Psoas muscle (tissue), 8 donors: ENCODE measurements around the gene LAMB4. TPM values are rescaled to one million over a fixed set of nuclear protein-coding genes. Genes with fewer than 3 reads are reported as not detected.

Experiments
- ATAC-seq, 4 donors: fragments of 200-7000 bp; cut with Tn5 transposase; one replicate each; pipeline ENCODE4 v1.9.1; 2020; ENCODE audit warnings: moderate library complexity in 3 of 4, mild to moderate bottlenecking in 2 of 4
- DNase-seq, 2 donors: peaks; one replicate each; pipeline ENCODE4 v3.0.0-alpha.2; 2020
- H3K27ac ChIP-seq: fragments of 200-600 bp; one replicate; pipeline ENCODE4 v1.8.0; 2022
- H3K27me3 ChIP-seq, 3 donors: fragments of 200-600 bp in 1 of 3; one replicate each; pipeline versions ENCODE4 v1.6.1 to v1.8.0; 2013 to 2022; ENCODE audit warnings: low read length in 2 of 3, mild to moderate bottlenecking in 2 of 3, moderate library complexity in 1 of 3; ENCODE audit not compliant: insufficient read depth in 3 of 3
- H3K36me3 ChIP-seq, 2 donors: fragments of 200-600 bp in 1 of 2; one replicate each; pipeline versions ENCODE4 v1.6.1 to v1.8.0; 2013 to 2022; ENCODE audit warnings: low read depth in 1 of 2, mild to moderate bottlenecking in 1 of 2, moderate library complexity in 1 of 2; ENCODE audit not compliant: insufficient read depth in 1 of 2
- H3K4me1 ChIP-seq: fragments of 200-600 bp; one replicate; pipeline ENCODE4 v1.8.0; 2022
- H3K4me3 ChIP-seq: fragments of 200-600 bp; one replicate; pipeline ENCODE4 v1.8.0; 2022; ENCODE audit warnings: mild to moderate bottlenecking
- H3K9me3 ChIP-seq: fragments of 200-600 bp; one replicate; pipeline ENCODE4 v1.8.0; 2022
- WGBS, 3 donors: extraction: QIAGEN DNeasy Blood & Tissue Kit; methylation state at CpG; one replicate each; pipeline versions ENCODE4 v1.1.6 to v1.1.7; 2013; 5-methylcytosine and 5-hydroxymethylcytosine counted together
- intact Hi-C, 2 donors: fragments of 100-400 bp; cut with DNase I; formaldehyde crosslinking; loops; one replicate each; pipeline versions ENCODE4 v1.11.0 to v1.14.2; 2022
- polyA plus RNA-seq, 3 donors: library from polyadenylated mRNA; stranded (reverse); fragments of 200-250 nt; gene quantifications; one replicate each; pipeline ENCODE4 v1.2.3, GENCODE V29; 2013
- total RNA-seq, 4 donors: library from RNA; stranded (reverse); fragmentation: NEBNext Ultra II Directional in 2 of 4; extraction: Animal tissue kit (Norgen Biotek cat#: 25700) in 2 of 4; gene quantifications; one replicate each; pipeline versions ENCODE4 v1.2.1 to v1.2.4, GENCODE V29; 2021 to 2023
- TF ChIP-seq, protein P1 (sequence below): fragments of 200-600 bp; IDR thresholded peaks from one replicate; pipeline ENCODE4 v1.8.0; 2022; ENCODE audit warnings: antibody characterized with exemption
- donor health status: healthy with polysubstance abuse.
- donor health status: DM: no; HTN: no; CAD: no; lungs with moderate emphysema.
- donor health status: Bipolar disorder and iron deficiency.
- donor health status: healthy.
- donor health status: DM: yes; HTN: yes; CAD: no.
- donor health status: DM: no; HTN: no; CAD: no.
- donor health status: DM: no; HTN: no; CAD: no.
- donor health status: DM: yes; HTN: yes; CAD: no.

LAMB4 gene
- total and polyA plus RNA-seq, 7 donors = 0.01 to 0.51 (median 0.27) TPM; not detected in 2

DNA sequence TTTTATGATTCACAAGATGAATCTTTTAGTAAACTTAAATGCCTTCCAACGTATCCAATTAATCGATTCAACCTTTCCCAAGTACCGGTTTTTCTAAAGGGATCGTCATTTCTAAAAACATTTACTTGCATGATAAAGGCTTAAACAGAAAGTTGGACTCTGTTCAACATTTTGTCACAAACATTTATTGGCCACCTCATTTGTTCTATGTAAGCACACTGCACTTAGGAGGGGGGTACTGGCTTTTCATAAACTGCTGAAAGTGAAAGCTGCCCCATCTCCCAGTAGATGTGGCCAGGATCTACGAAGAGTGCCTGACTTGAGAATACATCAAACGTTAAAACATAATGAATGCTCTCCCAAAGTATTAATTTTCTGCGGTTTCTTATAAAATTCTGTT is 37.3 kb upstream of the LAMB4 start:
- H3K4me1 ChIP-seq = no peaks in the 10 kb centered on the region
- ATAC-seq (no peak), DNase-seq (no peak)
- TF ChIP-seq, protein P1, sequence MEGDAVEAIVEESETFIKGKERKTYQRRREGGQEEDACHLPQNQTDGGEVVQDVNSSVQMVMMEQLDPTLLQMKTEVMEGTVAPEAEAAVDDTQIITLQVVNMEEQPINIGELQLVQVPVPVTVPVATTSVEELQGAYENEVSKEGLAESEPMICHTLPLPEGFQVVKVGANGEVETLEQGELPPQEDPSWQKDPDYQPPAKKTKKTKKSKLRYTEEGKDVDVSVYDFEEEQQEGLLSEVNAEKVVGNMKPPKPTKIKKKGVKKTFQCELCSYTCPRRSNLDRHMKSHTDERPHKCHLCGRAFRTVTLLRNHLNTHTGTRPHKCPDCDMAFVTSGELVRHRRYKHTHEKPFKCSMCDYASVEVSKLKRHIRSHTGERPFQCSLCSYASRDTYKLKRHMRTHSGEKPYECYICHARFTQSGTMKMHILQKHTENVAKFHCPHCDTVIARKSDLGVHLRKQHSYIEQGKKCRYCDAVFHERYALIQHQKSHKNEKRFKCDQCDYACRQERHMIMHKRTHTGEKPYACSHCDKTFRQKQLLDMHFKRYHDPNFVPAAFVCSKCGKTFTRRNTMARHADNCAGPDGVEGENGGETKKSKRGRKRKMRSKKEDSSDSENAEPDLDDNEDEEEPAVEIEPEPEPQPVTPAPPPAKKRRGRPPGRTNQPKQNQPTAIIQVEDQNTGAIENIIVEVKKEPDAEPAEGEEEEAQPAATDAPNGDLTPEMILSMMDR = no peak
- no peaks in the 10 kb centered on the region for H3K9me3 ChIP-seq
- intact Hi-C loops = no loop called here
- H3K36me3 ChIP-seq = no peaks in the 10 kb centered on the region
- H3K4me3 ChIP-seq = no peak overlapping the region
- H3K27ac ChIP-seq = no peak overlapping the region
- H3K27me3 ChIP-seq = no peaks in the 10 kb centered on the region
- WGBS, 3 donors = 63 to 72% (median 71%) methylated on average over 7 of the region's 7 CpGs

DNA sequence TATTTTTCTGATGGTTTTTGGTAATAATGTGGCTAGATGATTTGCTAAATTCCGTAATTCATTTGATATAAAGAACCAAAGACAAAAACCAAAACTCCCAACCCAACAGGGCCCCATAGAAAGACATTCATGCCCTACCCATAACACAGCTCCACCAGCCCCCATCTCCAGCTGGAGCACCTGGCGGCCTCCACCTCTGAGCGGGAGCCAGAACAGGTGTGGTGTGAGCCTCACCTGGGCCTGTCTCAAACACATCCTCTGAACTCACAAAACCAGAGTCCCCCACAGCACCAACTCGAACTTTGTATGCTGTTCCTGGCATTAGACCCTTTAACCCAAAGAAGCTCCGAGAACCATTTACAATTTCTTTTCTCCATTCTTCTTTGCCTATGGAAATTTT is 36.5 kb upstream of the LAMB4 start:
- Histone ChIP-seq H3K27ac (no peak overlapping the region), H3K4me1 (no peaks in the 10 kb centered on the region), H3K27me3 (no peaks in the 10 kb centered on the region), H3K36me3 (no peaks in the 10 kb centered on the region), H3K9me3 (no peaks in the 10 kb centered on the region), H3K4me3 (no peak overlapping the region)
- intact Hi-C loops = no loop called here
- TF ChIP-seq, protein P1 = no peak
- 90% methylated on average over 5 of the region's 5 CpGs for WGBS, 3 donors
- DNase-seq (no peak), ATAC-seq (no peak)

DNA sequence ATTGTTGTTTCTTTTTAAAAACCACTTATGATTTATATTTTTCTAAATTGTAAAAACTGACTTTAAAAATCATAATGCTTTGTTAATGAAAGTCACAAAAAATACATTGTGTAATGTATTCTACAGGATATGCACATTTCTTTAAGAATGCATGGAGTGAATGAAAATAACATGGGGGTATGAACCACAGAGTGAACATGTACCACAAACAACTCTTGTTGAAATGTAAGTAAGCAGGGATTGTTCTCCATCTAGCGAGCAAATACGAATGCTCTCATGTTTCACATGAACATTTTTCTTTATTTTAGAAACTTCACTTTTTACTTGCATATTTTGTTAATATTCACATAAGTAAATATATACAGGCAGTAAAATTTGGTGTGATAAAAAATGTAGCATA is 35.6 kb upstream of the LAMB4 start:
- H3K36me3 ChIP-seq = no peaks in the 10 kb centered on the region
- H3K27ac ChIP-seq = no peak overlapping the region
- no peaks in the 10 kb centered on the region for H3K4me1 ChIP-seq
- WGBS, 3 donors = 83 to 87% (median 84%) methylated on average over 2 of the region's 2 CpGs
- TF ChIP-seq, protein P1 = no peak
- H3K9me3 ChIP-seq = no peaks in the 10 kb centered on the region
- ATAC-seq = no peak
- no peak for DNase-seq
- intact Hi-C loops = no loop called here
- H3K4me3 ChIP-seq = no peak overlapping the region
- H3K27me3 ChIP-seq = no peaks in the 10 kb centered on the region

DNA sequence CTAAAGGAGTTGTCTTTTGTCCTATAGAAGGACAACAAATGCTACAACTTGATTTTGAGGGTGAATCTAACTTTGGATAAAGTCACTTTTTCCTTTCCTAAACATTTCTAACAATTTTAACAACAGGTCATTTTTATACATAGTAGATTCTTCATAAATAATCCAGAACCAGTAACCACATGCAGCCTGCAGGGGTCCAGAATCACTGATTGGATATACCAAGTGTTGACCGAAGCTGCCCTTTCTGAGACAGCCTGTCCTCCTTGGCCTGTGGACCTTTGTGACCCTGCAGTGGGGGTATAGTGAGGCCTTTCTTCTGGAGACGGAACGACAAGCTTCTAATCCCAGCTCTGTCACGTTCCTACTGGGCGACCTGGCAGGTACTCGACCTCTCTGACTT is 34.8 kb upstream of the LAMB4 start:
- no peaks in the 10 kb centered on the region for H3K27me3 ChIP-seq
- intact Hi-C loops = no loop called here
- no peaks in the 10 kb centered on the region for H3K36me3 ChIP-seq
- WGBS, 3 donors = 67 to 71% (median 68%) methylated on average over 6 of the region's 6 CpGs
- H3K4me1 ChIP-seq = no peaks in the 10 kb centered on the region
- H3K4me3 ChIP-seq = no peak overlapping the region
- no peak overlapping the region for H3K27ac ChIP-seq
- DNase-seq (no peak), ATAC-seq (no peak)
- no peaks in the 10 kb centered on the region for H3K9me3 ChIP-seq
- TF ChIP-seq, protein P1 = no peak

DNA sequence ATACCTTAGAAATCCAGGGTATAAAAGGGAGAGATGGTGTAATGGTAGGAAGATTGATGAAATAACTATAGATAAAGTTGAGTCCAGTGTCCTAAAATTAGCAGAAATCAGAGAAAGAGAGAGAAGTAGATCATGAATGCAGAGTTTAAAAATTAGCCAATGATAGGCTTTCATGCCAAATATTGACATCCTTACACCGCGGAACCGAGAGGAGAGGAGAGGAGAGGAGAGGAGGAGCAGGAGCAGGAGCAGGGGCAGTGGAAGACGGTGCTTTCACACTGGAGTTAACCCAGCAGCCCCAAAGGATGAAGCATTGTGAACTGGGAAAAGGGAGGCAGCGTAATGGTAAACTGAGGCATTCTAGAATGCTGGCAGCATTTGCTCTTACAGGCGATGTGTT is 34.2 kb upstream of the LAMB4 start:
- 70 to 80% (median 73%) methylated on average over 6 of the region's 6 CpGs for WGBS, 3 donors
- no peaks in the 10 kb centered on the region for H3K9me3 ChIP-seq
- no peak for DNase-seq
- H3K27me3 ChIP-seq = no peaks in the 10 kb centered on the region
- no peak overlapping the region for H3K4me3 ChIP-seq
- intact Hi-C loops = no loop called here
- no peak overlapping the region for H3K27ac ChIP-seq
- TF ChIP-seq, protein P1 = no peak
- no peaks in the 10 kb centered on the region for H3K4me1 ChIP-seq
- no peaks in the 10 kb centered on the region for H3K36me3 ChIP-seq
- ATAC-seq = no peak
